Subcutaneous adipose tissue (tissue), 4 donors: ENCODE measurements around the gene RAB39A. TPM values are rescaled to one million over a fixed set of nuclear protein-coding genes. Genes with fewer than 3 reads are reported as not detected.

ENCODE experiments used
- CTCF ChIP-seq: fragments of 450-650 bp; IDR thresholded peaks from one replicate; pipeline ENCODE4 v1.5.1; 2016; ENCODE audit warnings: low read depth, mild to moderate bottlenecking, control low read depth, antibody characterized with exemption, moderate library complexity
- total RNA-seq, 4 donors: library from RNA; depleted of rRNA; stranded (reverse); fragments of >200 nt; gene quantifications; one replicate each; pipeline ENCODE4 v1.1.0, GENCODE V29; 2016

Gene RAB39A
- 1 to 10 TPM in 3 of 4 donors, not detected in 1; 3.1 to 4.8 (median 3.3) TPM for total RNA-seq

GRCh38 chr11:107928046-107928766, at the start of gene RAB39A:
Gene RAB39A, plus strand, starts transcription at chr11:107928448. Its CDS starts 121 bp downstream, at chr11:107928569.
- TF ChIP-seq CTCF = no peak

GRCh38 chr11:107882095-107882820, 46.0 kb upstream of the RAB39A start:
- TF ChIP-seq CTCF = no peak

GRCh38 chr11:107898270-107898669, 30.0 kb upstream of the RAB39A start:
- no peak for TF ChIP-seq CTCF

- TF ChIP-seq CTCF = no peak
Measured at GRCh38 chr11:107908211-107908610, 20.0 kb upstream of the RAB39A start.

- no peak for TF ChIP-seq CTCF
Measured at GRCh38 chr11:107915229-107915628, 13.0 kb upstream of the RAB39A start.

- TF ChIP-seq CTCF = no peak
Measured at GRCh38 chr11:107916671-107917241, 11.5 kb upstream of the RAB39A start.

- TF ChIP-seq CTCF = no peak
Measured at GRCh38 chr11:107921997-107922396, 6.3 kb upstream of the RAB39A start.
